ENCODE measurements around the gene LARP6.

The LARP6 gene

DNA sequence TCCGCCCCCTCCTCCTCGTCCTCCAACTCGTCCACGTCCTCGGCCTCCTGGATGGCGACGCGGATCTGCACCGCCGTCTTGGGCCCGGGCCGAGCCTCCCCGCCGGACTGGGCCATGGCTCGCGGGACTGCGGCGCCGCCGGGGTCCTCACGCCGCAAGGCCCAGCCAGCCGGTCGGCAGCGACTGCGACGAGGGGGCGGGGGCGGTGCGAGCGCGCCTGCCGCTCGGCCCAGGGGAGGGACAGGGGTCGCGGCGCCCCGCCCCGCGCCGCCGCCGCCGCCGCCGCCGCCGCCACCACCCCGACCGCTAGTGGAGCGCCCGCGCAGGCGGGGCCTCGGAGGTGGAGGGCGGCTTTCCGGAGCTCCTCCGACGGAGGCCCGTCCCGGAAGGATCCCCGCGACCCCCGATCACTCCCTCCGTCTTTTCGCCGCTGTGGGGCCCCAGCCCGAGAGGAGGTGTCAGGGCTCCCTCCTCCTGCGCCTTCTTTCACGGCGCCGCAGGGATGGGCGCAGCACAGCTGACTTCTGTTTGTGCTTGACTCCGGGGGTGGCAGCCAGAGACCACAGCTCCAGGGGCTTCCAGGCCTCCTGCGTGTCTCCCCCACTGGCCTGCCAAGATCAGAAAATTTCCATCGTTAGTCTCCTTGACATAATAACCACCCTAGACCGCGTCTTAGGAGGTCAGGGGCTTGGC, at the start of gene LARP6:
Gene LARP6, minus strand, starts transcription at position 185 of the 693 bp plus-strand sequence. Its CDS starts 69 bp downstream, at position 116.
- DNase-seq (ENCODE audit: low read depth): no peak

DNA sequence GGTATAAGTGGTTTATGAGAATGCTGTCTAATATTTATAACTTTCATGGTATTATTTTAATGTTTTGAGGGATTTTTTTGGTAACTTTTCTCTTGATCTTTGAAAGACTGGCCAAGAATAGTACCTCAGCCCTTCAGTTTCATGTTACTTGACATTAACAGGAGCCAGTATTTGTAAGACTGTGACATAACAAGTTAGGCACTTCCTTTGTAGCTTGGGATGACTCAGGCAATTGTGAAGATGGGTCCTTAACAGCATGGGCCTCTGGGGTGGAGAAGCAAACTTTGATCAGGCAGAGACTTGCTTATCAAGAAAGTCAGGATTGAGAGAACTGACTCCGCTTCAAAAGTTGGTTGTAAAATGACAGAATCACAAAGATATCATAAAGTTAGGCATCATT, 48.1 kb upstream of the LARP6 start:
- no peak for DNase-seq (ENCODE audit: low read depth)
- H3K4me3 ChIP-seq (ENCODE audit: low read depth, low read length): no peak overlapping the region
- no peak for TF ChIP-seq CTCF (IDR thresholded peaks at IDR 0.05; ENCODE audit: control insufficient read depth, extremely low read depth, insufficient read depth)

More for the DNA sequence above, at the start of gene LARP6:
- TF ChIP-seq CTCF (IDR thresholded peaks at IDR 0.05; ENCODE audit: control insufficient read depth, extremely low read depth, insufficient read depth): no peak
- H3K4me3 ChIP-seq (ENCODE audit: low read depth, low read length): peak within 1 kb of the TSS; percentile 56

GRCh38 chr15:70892912-70893560, 39.1 kb upstream of the LARP6 start:
- peak overlapping the region; percentile 83 for H3K4me3 ChIP-seq (ENCODE audit: low read depth, low read length)
- DNase-seq (ENCODE audit: low read depth): no peak
- TF ChIP-seq CTCF (IDR thresholded peaks at IDR 0.05; ENCODE audit: control insufficient read depth, extremely low read depth, insufficient read depth): peak; percentile 74

GRCh38 chr15:70892002-70892911, 38.3 kb upstream of the LARP6 start, which contains the start of the genes LRRC49 and THAP10:
Gene LRRC49 (plus strand): TSS chr15:70892826. CDS start chr15:70892895, 69 bp downstream.
Gene THAP10 (minus strand): TSS chr15:70892433. CDS start chr15:70892272, 161 bp downstream.
- DNase-seq (ENCODE audit: low read depth): peak; percentile 90
- no peak for TF ChIP-seq CTCF (IDR thresholded peaks at IDR 0.05; ENCODE audit: control insufficient read depth, extremely low read depth, insufficient read depth)

GRCh38 chr15:70882361-70882760, 28.4 kb upstream of the LARP6 start:
- H3K4me3 ChIP-seq (ENCODE audit: low read depth, low read length): no peak overlapping the region
- no peak for TF ChIP-seq CTCF (IDR thresholded peaks at IDR 0.05; ENCODE audit: control insufficient read depth, extremely low read depth, insufficient read depth)
- no peak for DNase-seq (ENCODE audit: low read depth)

More at GRCh38 chr15:70892002-70892911, 38.3 kb upstream of the LARP6 start, which contains the start of the genes LRRC49 and THAP10:
- peak within 1 kb of the TSS; percentile 83 for H3K4me3 ChIP-seq (ENCODE audit: low read depth, low read length)

- H3K4me3 ChIP-seq (ENCODE audit: low read depth, low read length): no peak overlapping the region
- no peak for DNase-seq (ENCODE audit: low read depth)
- TF ChIP-seq CTCF (IDR thresholded peaks at IDR 0.05; ENCODE audit: control insufficient read depth, extremely low read depth, insufficient read depth): no peak
Measured at GRCh38 chr15:70880781-70881180, 26.8 kb upstream of the LARP6 start.

Measured in LNCaP clone FGC (cell line).